ENCODE data around the gene CRYBA4.

DNA sequence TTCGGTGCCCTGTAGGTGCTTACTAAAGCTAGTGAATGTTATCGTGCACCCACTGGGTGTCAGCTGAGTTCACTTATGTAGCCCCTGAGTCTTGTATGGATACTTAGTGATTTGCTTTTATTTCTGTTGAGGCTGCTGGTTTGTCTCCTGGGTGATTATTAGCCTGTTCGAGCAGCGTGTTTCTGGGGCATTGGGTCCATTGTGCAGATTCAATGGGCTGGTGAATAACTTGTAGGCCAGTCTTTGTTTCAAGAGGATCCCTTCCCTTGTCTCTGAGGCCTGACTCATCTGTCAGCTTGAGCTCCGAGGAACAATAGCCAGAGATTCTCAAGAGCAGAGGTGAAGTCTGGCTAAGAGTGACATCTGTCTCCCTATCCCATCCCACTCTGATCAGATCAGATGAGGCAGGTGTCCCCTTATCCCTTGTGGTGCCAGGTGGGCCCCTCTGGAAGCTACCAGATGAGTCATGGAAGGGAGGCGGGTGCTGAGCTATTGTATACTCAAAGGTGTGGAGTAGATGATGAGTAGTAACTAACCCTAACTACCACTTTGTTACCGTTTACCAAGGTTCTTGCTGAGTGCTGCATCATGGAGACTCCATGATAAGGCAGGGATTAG lies 39.3 kb downstream of the CRYBA4 start:
- TF ChIP-seq, protein P1, sequence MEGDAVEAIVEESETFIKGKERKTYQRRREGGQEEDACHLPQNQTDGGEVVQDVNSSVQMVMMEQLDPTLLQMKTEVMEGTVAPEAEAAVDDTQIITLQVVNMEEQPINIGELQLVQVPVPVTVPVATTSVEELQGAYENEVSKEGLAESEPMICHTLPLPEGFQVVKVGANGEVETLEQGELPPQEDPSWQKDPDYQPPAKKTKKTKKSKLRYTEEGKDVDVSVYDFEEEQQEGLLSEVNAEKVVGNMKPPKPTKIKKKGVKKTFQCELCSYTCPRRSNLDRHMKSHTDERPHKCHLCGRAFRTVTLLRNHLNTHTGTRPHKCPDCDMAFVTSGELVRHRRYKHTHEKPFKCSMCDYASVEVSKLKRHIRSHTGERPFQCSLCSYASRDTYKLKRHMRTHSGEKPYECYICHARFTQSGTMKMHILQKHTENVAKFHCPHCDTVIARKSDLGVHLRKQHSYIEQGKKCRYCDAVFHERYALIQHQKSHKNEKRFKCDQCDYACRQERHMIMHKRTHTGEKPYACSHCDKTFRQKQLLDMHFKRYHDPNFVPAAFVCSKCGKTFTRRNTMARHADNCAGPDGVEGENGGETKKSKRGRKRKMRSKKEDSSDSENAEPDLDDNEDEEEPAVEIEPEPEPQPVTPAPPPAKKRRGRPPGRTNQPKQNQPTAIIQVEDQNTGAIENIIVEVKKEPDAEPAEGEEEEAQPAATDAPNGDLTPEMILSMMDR (IDR thresholded peaks at IDR 0.05): no peak
- TF ChIP-seq POLR2AphosphoS5 (IDR thresholded peaks at IDR 0.05): no peak
